Natural killer cell (primary cell): Measurements from ENCODE around the gene PBLD. TPM values are rescaled to one million over a fixed set of nuclear protein-coding genes. Genes with fewer than 3 reads are reported as not detected.

Source experiments
- ATAC-seq, 3 donors: fragments of 150-1000 bp in 2 of 3; fragments of 200-7000 bp in 1 of 3; cut with Tn5 transposase; 1 replicate in 1 of 3; 2 replicates in 2 of 3; pipeline ENCODE4 v1.10.0; 2021; ENCODE audit warnings: mild to moderate bottlenecking in 2 of 3, moderate library complexity in 2 of 3
- DNase-seq, 2 donors: peaks; one replicate each; pipeline versions ENCODE4 v3.0.0 to v3.0.0-alpha.2; 2013 to 2021; ENCODE audit warnings: mixed read lengths in 1 of 2
- H3K27ac ChIP-seq: one replicate; pipeline ENCODE4 v1.5.1; 2013; ENCODE audit warnings: mild to moderate bottlenecking, low read length
- H3K27me3 ChIP-seq: one replicate; pipeline ENCODE4 v1.6.1; 2013; ENCODE audit warnings: low read length; ENCODE audit not compliant: control insufficient read depth, insufficient read depth
- H3K36me3 ChIP-seq: one replicate; pipeline ENCODE4 v1.6.1; 2013; ENCODE audit warnings: low read length; ENCODE audit not compliant: control insufficient read depth, insufficient read depth
- H3K4me1 ChIP-seq: one replicate; pipeline ENCODE4 v1.6.1; 2013; ENCODE audit warnings: low read length; ENCODE audit not compliant: control insufficient read depth, insufficient read depth
- H3K4me3 ChIP-seq: one replicate; pipeline ENCODE4 v1.5.1; 2013; ENCODE audit warnings: low read length
- H3K9me3 ChIP-seq: one replicate; pipeline ENCODE4 v1.6.1; 2013; ENCODE audit warnings: low read length; ENCODE audit not compliant: control insufficient read depth, insufficient read depth
- H3K27ac Mint-ChIP-seq, 2 donors: one replicate each; pipeline ENCODE4 v1.8.0; 2022; ENCODE audit warnings: mild to moderate bottlenecking in 2 of 2, mixed read lengths in 2 of 2, moderate library complexity in 1 of 2
- H3K27me3 Mint-ChIP-seq, 2 donors: one replicate each; pipeline ENCODE4 v1.8.0; 2022; ENCODE audit warnings: low read depth in 2 of 2, mixed read lengths in 2 of 2
- H3K36me3 Mint-ChIP-seq: one replicate; pipeline ENCODE4 v1.8.0; 2022; ENCODE audit warnings: mixed read lengths
- H3K4me1 Mint-ChIP-seq, 2 donors: one replicate each; pipeline ENCODE4 v1.8.0; 2022; ENCODE audit warnings: mixed read lengths in 2 of 2
- H3K4me3 Mint-ChIP-seq: one replicate; pipeline ENCODE4 v1.8.0; 2022; ENCODE audit warnings: mild to moderate bottlenecking, moderate library complexity, mixed read lengths
- H3K9me3 Mint-ChIP-seq, 2 donors: one replicate each; pipeline ENCODE4 v1.8.0; 2022; ENCODE audit warnings: mixed read lengths in 2 of 2
- WGBS: methylation state at CpG from one replicate; pipeline ENCODE4 v1.1.7; 2013; ENCODE audit warnings: missing lambda C conversion rate; ENCODE audit not compliant: insufficient coverage; 5-methylcytosine and 5-hydroxymethylcytosine counted together
- intact Hi-C: fragments of 100-400 bp; cut with micrococcal nuclease; formaldehyde crosslinking; loops from one replicate; pipeline ENCODE4 v1.14.2; 2022
- total RNA-seq, 4 donors: library from RNA; stranded (reverse); fragments of 120-200 nt in 1 of 4; gene quantifications; one replicate each; pipeline versions ENCODE4 v1.2.3 to v1.2.4, GENCODE V29; 2013 to 2022
- TF ChIP-seq, protein P1 (sequence below): fragments of 200-600 bp; IDR thresholded peaks from one replicate; pipeline ENCODE4 v1.8.0; 2022; ENCODE audit warnings: antibody characterized with exemption

The PBLD gene
- total RNA-seq, 3 donors from 2014 or later (not counting 1 experiment from before 2014, with no cell fraction given), result 1.4 to 2.1 (median 1.4) TPM

DNA sequence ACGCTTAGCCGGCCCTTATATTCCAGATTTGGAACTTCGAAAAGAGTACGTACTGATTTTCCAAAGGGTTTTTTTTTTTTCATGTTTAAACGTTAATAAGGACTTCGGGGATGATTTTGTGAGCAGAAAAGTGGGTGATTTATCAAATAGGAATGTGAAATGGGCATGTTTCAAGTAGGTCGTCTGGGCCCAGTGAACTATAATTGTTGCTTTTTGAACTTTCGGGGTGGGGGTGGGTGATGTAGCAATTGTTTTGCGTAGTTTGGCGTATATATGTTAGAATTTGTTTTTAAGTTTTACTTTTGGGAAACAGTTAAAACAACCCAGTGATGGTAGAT lies 299 bp upstream of the PBLD start:
- WGBS, result under 1% methylated on average over 9 of the region's 10 CpGs
- no peaks in the 10 kb centered on the region for H3K27me3 Mint-ChIP-seq
- peak overlapping the region; percentile 97 to 99 for H3K27ac Mint-ChIP-seq

DNA sequence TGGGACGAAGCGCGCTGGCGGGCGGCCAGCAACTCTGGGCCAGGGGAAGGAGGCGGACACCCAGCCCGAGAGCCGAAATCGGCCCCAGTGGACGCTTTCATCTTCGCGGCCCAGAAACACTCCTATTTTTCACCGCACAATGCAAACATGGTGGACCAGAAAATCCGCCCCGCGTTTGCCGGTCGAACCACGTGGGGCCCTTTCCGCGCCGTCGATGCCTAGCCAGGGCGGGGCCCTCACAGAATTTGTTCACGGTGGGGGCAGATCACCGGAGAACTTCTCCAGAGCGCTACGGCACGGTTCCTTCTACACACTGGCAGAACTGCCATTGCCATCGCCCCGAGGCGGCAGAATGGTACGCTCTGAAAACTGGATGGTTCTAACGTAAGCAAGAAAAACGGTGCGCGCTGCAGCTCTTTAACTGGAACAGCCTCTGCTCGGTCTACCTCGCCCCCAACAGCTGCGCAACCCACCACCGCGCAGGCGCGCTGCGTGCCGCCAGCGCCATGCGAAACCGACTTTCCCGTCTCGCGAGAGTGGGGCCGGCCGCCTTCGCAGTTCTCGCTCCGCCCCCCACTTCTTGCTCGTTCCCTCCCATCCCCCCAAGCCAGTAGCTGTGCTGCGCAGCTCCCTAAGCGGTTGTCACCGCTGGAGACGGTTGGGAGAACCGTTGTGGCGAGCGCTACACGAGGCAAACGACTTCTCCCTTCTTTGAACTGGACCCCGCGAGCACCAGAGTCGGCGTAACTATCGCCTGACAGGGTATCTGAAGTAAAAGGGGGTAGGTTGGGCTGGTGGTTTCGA lies 1.1 kb downstream of the PBLD start, which contains the start of gene HNRNPH3:
TSS of gene HNRNPH3 (plus strand) at position 610 of the 804 bp plus-strand sequence. CDS start 5,158 bp downstream, outside the sequence.
- TF ChIP-seq, protein P1, sequence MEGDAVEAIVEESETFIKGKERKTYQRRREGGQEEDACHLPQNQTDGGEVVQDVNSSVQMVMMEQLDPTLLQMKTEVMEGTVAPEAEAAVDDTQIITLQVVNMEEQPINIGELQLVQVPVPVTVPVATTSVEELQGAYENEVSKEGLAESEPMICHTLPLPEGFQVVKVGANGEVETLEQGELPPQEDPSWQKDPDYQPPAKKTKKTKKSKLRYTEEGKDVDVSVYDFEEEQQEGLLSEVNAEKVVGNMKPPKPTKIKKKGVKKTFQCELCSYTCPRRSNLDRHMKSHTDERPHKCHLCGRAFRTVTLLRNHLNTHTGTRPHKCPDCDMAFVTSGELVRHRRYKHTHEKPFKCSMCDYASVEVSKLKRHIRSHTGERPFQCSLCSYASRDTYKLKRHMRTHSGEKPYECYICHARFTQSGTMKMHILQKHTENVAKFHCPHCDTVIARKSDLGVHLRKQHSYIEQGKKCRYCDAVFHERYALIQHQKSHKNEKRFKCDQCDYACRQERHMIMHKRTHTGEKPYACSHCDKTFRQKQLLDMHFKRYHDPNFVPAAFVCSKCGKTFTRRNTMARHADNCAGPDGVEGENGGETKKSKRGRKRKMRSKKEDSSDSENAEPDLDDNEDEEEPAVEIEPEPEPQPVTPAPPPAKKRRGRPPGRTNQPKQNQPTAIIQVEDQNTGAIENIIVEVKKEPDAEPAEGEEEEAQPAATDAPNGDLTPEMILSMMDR, result no peak
- peak; percentile 97 to 100 for DNase-seq
- Mint-ChIP-seq H3K4me1 (peaks cover 54 to 55% of the 10 kb centered on the region in 2 donors), H3K36me3 (no peaks in the 10 kb centered on the region), H3K9me3 (no peaks in the 10 kb centered on the region), H3K27ac (peak within 1 kb of the TSS; percentile 97 to 99), H3K4me3 (peak within 1 kb of the TSS; percentile 98), H3K27me3 (no peaks in the 10 kb centered on the region)
- intact Hi-C loops, result loop anchor here (2.0 to 5.0 kb wide), 7 partner anchors 75 to 569 kb away; partner anchors contain the start of genes CCAR1, HERC4, RUFY2 and SLC25A16
- WGBS, result under 1% methylated on average over 73 of the region's 73 CpGs
- Histone ChIP-seq H3K4me3 (peak within 1 kb of the TSS; percentile 97), H3K27me3 (no peaks in the 10 kb centered on the region), H3K4me1 (peaks cover 11% of the 10 kb centered on the region), H3K27ac (peak within 1 kb of the TSS; percentile 95), H3K9me3 (no peaks in the 10 kb centered on the region), H3K36me3 (no peaks in the 10 kb centered on the region)
- peak; percentile 83 to 94 (median 85) for ATAC-seq

More for the DNA sequence above, 299 bp upstream of the PBLD start:
- TF ChIP-seq, protein P1, result no peak
- peaks cover 11% of the 10 kb centered on the region for H3K4me1 ChIP-seq
- H3K36me3 ChIP-seq, result peaks cover 3% of the 10 kb centered on the region
- H3K4me3 Mint-ChIP-seq, result peak overlapping the region; percentile 98
- H3K4me3 ChIP-seq, result peak overlapping the region; percentile 97
- peak in 1 of 2 donors; percentile 34 for DNase-seq
- H3K4me1 Mint-ChIP-seq, result peaks cover 67 to 69% of the 10 kb centered on the region in 2 donors
- no peaks in the 10 kb centered on the region for H3K9me3 ChIP-seq
- H3K27me3 ChIP-seq, result no peaks in the 10 kb centered on the region
- ATAC-seq, result no peak
- no peaks in the 10 kb centered on the region for H3K9me3 Mint-ChIP-seq
- H3K27ac ChIP-seq, result peak overlapping the region; percentile 95
- no peaks in the 10 kb centered on the region for H3K36me3 Mint-ChIP-seq
- intact Hi-C loops, result loop anchor here (2.0 to 5.0 kb wide), 6 partner anchors 194 to 571 kb away; partner anchors contain the start of genes CCAR1, HERC4 and SLC25A16

DNA sequence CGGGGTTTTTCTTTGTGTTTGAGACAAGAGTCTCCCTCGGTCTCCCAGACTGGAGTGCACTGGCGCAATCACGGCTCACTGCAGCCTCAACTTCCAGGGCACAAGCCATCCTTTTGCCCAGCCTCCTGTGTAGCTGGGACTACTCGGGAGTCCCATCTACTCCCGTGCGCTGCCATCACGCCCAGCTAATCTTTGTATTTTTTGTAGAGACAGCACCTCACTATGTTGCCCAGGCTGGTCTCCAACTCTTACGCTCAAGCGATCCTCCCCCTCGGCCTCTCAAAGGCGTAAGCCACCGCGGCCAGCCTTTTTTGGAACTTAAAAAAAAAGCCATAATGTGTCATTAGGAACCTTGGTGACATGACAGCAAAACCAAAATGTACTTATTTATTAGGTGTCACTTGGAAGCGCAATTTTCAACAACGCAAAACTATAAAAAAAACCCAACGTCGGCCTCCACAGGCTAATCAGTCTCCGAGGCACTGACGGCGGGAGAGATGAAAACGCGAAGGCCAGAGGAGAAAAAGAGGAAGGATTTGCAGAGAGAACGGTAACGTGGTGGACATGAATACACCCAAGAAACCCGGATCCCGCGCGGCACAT lies 1.8 kb downstream of the PBLD start:
- peak overlapping the region; percentile 98 for H3K4me3 Mint-ChIP-seq
- no peaks in the 10 kb centered on the region for H3K9me3 Mint-ChIP-seq
- H3K4me1 ChIP-seq, result peaks cover 11% of the 10 kb centered on the region
- intact Hi-C loops, result loop anchor here (2.0 to 5.0 kb wide), 5 partner anchors 76 to 569 kb away; partner anchors contain the start of genes CCAR1, RUFY2 and SLC25A16
- TF ChIP-seq, protein P1, result no peak
- H3K27ac Mint-ChIP-seq, result peak overlapping the region; percentile 97 to 99
- no peaks in the 10 kb centered on the region for H3K27me3 ChIP-seq
- no peaks in the 10 kb centered on the region for H3K36me3 Mint-ChIP-seq
- no peaks in the 10 kb centered on the region for H3K9me3 ChIP-seq
- H3K4me3 ChIP-seq, result peak overlapping the region; percentile 97
- DNase-seq, result peak in 1 of 2 donors; percentile 16
- H3K36me3 ChIP-seq, result no peaks in the 10 kb centered on the region
- no peak for ATAC-seq
- H3K27me3 Mint-ChIP-seq, result no peaks in the 10 kb centered on the region
- peaks cover 47 to 48% of the 10 kb centered on the region in 2 donors for H3K4me1 Mint-ChIP-seq
- WGBS, result 33% methylated on average over 29 of the region's 29 CpGs
- peak overlapping the region; percentile 95 for H3K27ac ChIP-seq
